Measurements from ENCODE around the gene MBD5. TPM values are rescaled to one million over a fixed set of nuclear protein-coding genes. Genes with fewer than 3 reads are reported as not detected.

The MBD5 gene
- total and polyA plus RNA-seq, 2 of the 4 experiments (the other 2 are of a cell fraction) = 9.8 to 14.2 TPM

GRCh38 chr2:148173168-148173567 lies 152.3 kb downstream of the MBD5 start:
- DNase-seq = no peak
- Histone ChIP-seq H2BK120ac (ENCODE audit: low read depth, low read length) (no peak overlapping the region), H3K23ac (ENCODE audit: low read depth, low read length) (no peak overlapping the region), H3K4me1 (ENCODE audit: control insufficient read depth, insufficient read depth, low read length) (no peaks in the 10 kb centered on the region), H3K4me2 (ENCODE audit: low read depth, low read length) (no peak overlapping the region), H3K14ac (replicated peaks; ENCODE audit: low read depth, low read length) (no peak overlapping the region), H4K8ac (ENCODE audit: low read depth in 2 of 2, low read length in 2 of 2) (no peak overlapping the region), H3K27me3 (ENCODE audit: control insufficient read depth, insufficient read depth, low read length) (no peaks in the 10 kb centered on the region), H3K36me3 (ENCODE audit: control insufficient read depth, insufficient read depth, low read length) (no peaks in the 10 kb centered on the region; the same call in 1 of the 2 replicates), H3K56ac (ENCODE audit: extremely low read depth, insufficient read depth, low read length) (no peak overlapping the region), H3K18ac (ENCODE audit: low read depth, low read length) (no peak overlapping the region), H2BK15ac (ENCODE audit: low read depth, low read length) (no peak overlapping the region), H4K91ac (ENCODE audit: insufficient read depth, low read depth, low read length) (no peak overlapping the region), H3K79me1 (ENCODE audit: low read depth in 1 of 2, low read length in 2 of 2) (peaks cover 0 to 2% of the 10 kb centered on the region in 2 experiments; a peak in 1 of 4 replicates), H4K20me1 (ENCODE audit: insufficient read depth, low read length) (no peaks in the 10 kb centered on the region), H3K9me3 (ENCODE audit: control insufficient read depth, insufficient read depth, low read length) (no peaks in the 10 kb centered on the region), H3K27ac (ENCODE audit: insufficient read depth, low read length) (no peak overlapping the region), H2AK9ac (replicated peaks; ENCODE audit: low read depth, low read length, poor library complexity) (no peak overlapping the region), H2BK5ac (ENCODE audit: low read depth, low read length, poor library complexity, severe bottlenecking) (no peak overlapping the region), H2AK5ac (ENCODE audit: low read depth, low read length) (no peak overlapping the region), H3K4ac (ENCODE audit: low read depth, low read length) (no peak overlapping the region), H3K9ac (ENCODE audit: low read depth, low read length) (no peak overlapping the region), H3K9me1 (ENCODE audit: insufficient read depth, low read length) (no peaks in the 10 kb centered on the region), H2BK20ac (ENCODE audit: low read depth, low read length) (no peak overlapping the region), H3K4me3 (ENCODE audit: insufficient read depth, low read depth, low read length) (no peak overlapping the region), H4K5ac (ENCODE audit: low read depth, low read length) (no peak overlapping the region), H2AFZ (replicated peaks; ENCODE audit: low read length, poor library complexity) (no peak overlapping the region)
- TF ChIP-seq MAFK (IDR thresholded peaks at IDR 0.05; ENCODE audit: low read depth, low read length) (no peak), MAZ (IDR thresholded peaks at IDR 0.05; ENCODE audit: borderline replicate concordance, low read depth, low read length) (no peak), NFE2L2 (IDR thresholded peaks at IDR 0.05; ENCODE audit: low read depth, low read length) (no peak), ELK1 (IDR thresholded peaks at IDR 0.05; ENCODE audit: borderline replicate concordance, low read depth, low read length) (no peak), USF2 (IDR thresholded peaks at IDR 0.05; ENCODE audit: low read depth, low read length) (no peak), MXI1 (IDR thresholded peaks at IDR 0.05; ENCODE audit: borderline replicate concordance, low read depth, low read length) (no peak), FOS (IDR thresholded peaks at IDR 0.05; ENCODE audit: low read depth, low read length) (no peak), POLR2A (IDR thresholded peaks at IDR 0.05; ENCODE audit: low read depth, low read length) (no peak), CEBPB (IDR thresholded peaks at IDR 0.05; ENCODE audit: low read depth, low read length) (no peak)
- TF ChIP-seq, protein P1, sequence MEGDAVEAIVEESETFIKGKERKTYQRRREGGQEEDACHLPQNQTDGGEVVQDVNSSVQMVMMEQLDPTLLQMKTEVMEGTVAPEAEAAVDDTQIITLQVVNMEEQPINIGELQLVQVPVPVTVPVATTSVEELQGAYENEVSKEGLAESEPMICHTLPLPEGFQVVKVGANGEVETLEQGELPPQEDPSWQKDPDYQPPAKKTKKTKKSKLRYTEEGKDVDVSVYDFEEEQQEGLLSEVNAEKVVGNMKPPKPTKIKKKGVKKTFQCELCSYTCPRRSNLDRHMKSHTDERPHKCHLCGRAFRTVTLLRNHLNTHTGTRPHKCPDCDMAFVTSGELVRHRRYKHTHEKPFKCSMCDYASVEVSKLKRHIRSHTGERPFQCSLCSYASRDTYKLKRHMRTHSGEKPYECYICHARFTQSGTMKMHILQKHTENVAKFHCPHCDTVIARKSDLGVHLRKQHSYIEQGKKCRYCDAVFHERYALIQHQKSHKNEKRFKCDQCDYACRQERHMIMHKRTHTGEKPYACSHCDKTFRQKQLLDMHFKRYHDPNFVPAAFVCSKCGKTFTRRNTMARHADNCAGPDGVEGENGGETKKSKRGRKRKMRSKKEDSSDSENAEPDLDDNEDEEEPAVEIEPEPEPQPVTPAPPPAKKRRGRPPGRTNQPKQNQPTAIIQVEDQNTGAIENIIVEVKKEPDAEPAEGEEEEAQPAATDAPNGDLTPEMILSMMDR (conservative IDR thresholded peaks at IDR 0.05; ENCODE audit: low read depth, low read length) = no peak
- ATAC-seq (ENCODE audit: low read depth) = no peak
- ChIA-PET POLR2A (ENCODE audit: unreplicated experiment) (no interaction called here), CTCF (interaction anchor here (0.5 kb wide), 1 partner anchor 12 kb away, joined by 3 read pairs; no protein-coding TSS in a partner anchor)
- intact Hi-C loops (cut with micrococcal nuclease) (no loop called here), dilution Hi-C loops (cut with HindIII; ENCODE audit: low sequenced_read_pairs, unreplicated experiment) (no loop called here), in situ Hi-C loops (cut with MboI; ENCODE audit: low sequenced_read_pairs) (no loop called here)
- no TSS peak for BruUV-seq (replicated peaks)
- 92% methylated on average over 5 of the region's 12 CpGs; no CpG with 5 or more reads in 1 of the 2 experiments for WGBS, 2 experiments (ENCODE audit: extremely low coverage in 2 of 2, insufficient read length in 1 of 2)

Data from IMR-90 (cell line).